ENCODE results near the gene DDRGK1. TPM values are rescaled to one million over a fixed set of nuclear protein-coding genes. Genes with fewer than 3 reads are reported as not detected.

Gene DDRGK1
- total RNA-seq, 6 experiments from 2014 or later: 30.3 to 68.3 (median 31.5) TPM

- Mint-ChIP-seq H3K27me3 (ENCODE audit: insufficient read depth) (peaks cover 10% of the 10 kb centered on the region), H3K4me3 (peak overlapping the region; percentile 86), H3K4me1 (ENCODE audit: low read depth) (peaks cover 18% of the 10 kb centered on the region), H3K36me3 (ENCODE audit: low read depth) (no peaks in the 10 kb centered on the region), H3K27ac (no peak overlapping the region), H3K9me3 (no peaks in the 10 kb centered on the region)
- TF ChIP-seq CTCF (IDR thresholded peaks at IDR 0.05): no peak
- DNase-seq: peak; percentile 31
These were observed 34.1 kb upstream of the DDRGK1 start for GRCh38 chr20:3238616-3239025.

GRCh38 chr20:3237958-3238615, 33.6 kb upstream of the DDRGK1 start:
- H3K4me3 Mint-ChIP-seq: peak overlapping the region; percentile 86
- no peaks in the 10 kb centered on the region for H3K9me3 Mint-ChIP-seq
- peaks cover 18% of the 10 kb centered on the region for H3K4me1 Mint-ChIP-seq (ENCODE audit: low read depth)
- DNase-seq: no peak
- peaks cover 10% of the 10 kb centered on the region for H3K27me3 Mint-ChIP-seq (ENCODE audit: insufficient read depth)
- H3K27ac Mint-ChIP-seq: no peak overlapping the region
- no peak for TF ChIP-seq CTCF (IDR thresholded peaks at IDR 0.05)
- no peaks in the 10 kb centered on the region for H3K36me3 Mint-ChIP-seq (ENCODE audit: low read depth)

- Mint-ChIP-seq H3K9me3 (no peaks in the 10 kb centered on the region), H3K27ac (no peak overlapping the region), H3K4me3 (peak overlapping the region; percentile 8; the same call in 1 of the 2 replicates), H3K4me1 (ENCODE audit: low read depth) (peaks cover 15% of the 10 kb centered on the region), H3K27me3 (ENCODE audit: insufficient read depth) (peaks cover 10% of the 10 kb centered on the region), H3K36me3 (ENCODE audit: low read depth) (no peaks in the 10 kb centered on the region)
- TF ChIP-seq CTCF (IDR thresholded peaks at IDR 0.05): no peak
- DNase-seq: no peak
These were observed 32.8 kb upstream of the DDRGK1 start for GRCh38 chr20:3237011-3237957.

GRCh38 chr20:3235666-3236324, 31.3 kb upstream of the DDRGK1 start:
- no peak for TF ChIP-seq CTCF (IDR thresholded peaks at IDR 0.05)
- peaks cover 6% of the 10 kb centered on the region for H3K27me3 Mint-ChIP-seq (ENCODE audit: insufficient read depth)
- no peaks in the 10 kb centered on the region for H3K9me3 Mint-ChIP-seq
- no peaks in the 10 kb centered on the region for H3K36me3 Mint-ChIP-seq (ENCODE audit: low read depth)
- H3K4me3 Mint-ChIP-seq: no peak overlapping the region
- H3K4me1 Mint-ChIP-seq (ENCODE audit: low read depth): peaks cover 9% of the 10 kb centered on the region
- no peak overlapping the region for H3K27ac Mint-ChIP-seq
- DNase-seq: no peak

GRCh38 chr20:3233991-3234498, 29.6 kb upstream of the DDRGK1 start:
- H3K4me3 Mint-ChIP-seq: no peak overlapping the region
- no peaks in the 10 kb centered on the region for H3K36me3 Mint-ChIP-seq (ENCODE audit: low read depth)
- no peak for TF ChIP-seq CTCF (IDR thresholded peaks at IDR 0.05)
- DNase-seq: no peak
- peaks cover 6% of the 10 kb centered on the region for H3K4me1 Mint-ChIP-seq (ENCODE audit: low read depth)
- H3K27me3 Mint-ChIP-seq (ENCODE audit: insufficient read depth): peaks cover 2% of the 10 kb centered on the region
- no peak overlapping the region for H3K27ac Mint-ChIP-seq
- no peaks in the 10 kb centered on the region for H3K9me3 Mint-ChIP-seq
